ENCODE results near the gene ZNF487.

- TF ChIP-seq EZH2 (IDR thresholded peaks at IDR 0.05), result no peak
- peak; percentile 48 for TF ChIP-seq POLR2AphosphoS5 (IDR thresholded peaks at IDR 0.05; ENCODE audit: borderline replicate concordance, low read depth, low read length)
- TF ChIP-seq FOXP2 (optimal IDR thresholded peaks at IDR 0.05; ENCODE audit: control extremely low read depth, extremely low read length, insufficient read depth), result no peak
Measured at GRCh38 chr10:43420369-43421200, 16.3 kb upstream of the ZNF487 start.
